Measurements from ENCODE around the gene CRYBA2.

The CRYBA2 gene

DNA sequence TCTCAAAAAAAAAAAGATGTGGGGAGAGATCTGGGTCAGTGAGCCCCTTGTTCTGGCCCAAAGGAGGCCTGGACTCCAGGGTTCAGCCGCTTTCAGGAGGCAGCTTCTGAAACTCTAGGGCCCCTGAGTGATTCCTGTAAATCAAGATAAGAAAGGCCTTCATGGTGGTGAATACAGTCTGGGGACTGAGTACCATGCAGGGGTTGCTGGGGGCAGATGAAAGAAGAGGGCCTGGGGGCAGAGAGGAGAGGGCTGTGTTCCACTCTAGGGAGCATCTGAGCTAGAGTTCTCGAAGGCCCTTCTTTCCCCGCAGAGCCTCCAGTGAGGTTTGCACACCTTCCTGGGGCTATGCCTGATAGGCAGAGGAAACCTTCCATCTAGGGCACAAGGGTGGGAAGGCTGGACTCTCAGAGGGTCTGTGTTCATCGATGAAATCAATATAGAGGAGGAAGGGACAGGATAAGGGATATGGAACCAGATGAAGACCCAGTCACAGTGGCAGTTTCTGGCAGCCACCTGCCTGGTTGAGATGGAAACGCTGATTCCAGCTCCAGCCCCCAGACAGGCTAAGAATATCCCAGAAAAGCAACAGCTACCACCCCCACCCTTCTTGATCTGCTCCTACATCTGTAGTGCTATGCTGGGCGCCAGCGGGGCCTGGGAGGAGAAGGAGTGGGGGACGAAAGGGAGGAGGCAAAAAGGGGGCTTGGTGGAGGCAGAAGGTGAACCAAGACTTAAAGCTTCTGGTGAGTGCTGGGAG, 38.5 kb downstream of the CRYBA2 start:
- Histone ChIP-seq H3K36me3 (ENCODE audit: control insufficient read depth, insufficient read depth, low read length) (no peaks in the 10 kb centered on the region), H3K9ac (ENCODE audit: low read length) (no peak overlapping the region), H3K27me3 (ENCODE audit: control insufficient read depth, insufficient read depth, low read length) (peaks cover 36% of the 10 kb centered on the region), H3K4me1 (ENCODE audit: control insufficient read depth, insufficient read depth, low read length) (no peaks in the 10 kb centered on the region), H3K9me3 (ENCODE audit: control insufficient read depth, low read length) (no peaks in the 10 kb centered on the region), H3K4me3 (ENCODE audit: low read length) (no peak overlapping the region)

DNA sequence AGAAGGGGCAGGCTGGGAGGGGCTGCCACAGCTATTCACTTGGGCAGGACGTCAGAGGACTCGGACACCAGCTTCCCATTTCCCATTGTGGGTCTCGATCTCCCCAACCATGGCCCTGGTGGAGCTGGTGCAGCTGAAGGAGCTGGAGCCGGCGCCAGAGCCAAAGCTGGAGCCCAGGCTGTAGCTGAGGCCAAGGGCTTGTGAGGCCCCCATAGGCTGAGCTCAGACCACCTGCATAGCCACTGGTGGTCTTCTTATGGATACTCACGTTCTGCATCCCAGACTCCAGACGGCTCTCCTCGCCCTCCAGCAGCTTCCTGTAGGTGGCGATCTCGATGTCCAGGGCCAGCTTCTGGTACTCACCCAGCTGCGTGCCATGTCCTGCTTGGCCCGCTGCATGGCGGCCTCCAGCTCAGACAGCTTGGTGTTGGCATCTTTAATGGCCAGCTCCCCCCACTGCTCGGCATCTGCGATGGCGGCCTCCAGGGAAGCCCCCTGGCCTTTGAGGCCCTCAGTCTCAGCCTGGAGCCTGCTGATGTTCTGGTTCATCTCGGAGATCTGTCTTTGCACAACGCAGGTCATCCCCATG, 39.8 kb downstream of the CRYBA2 start:
- H3K9ac ChIP-seq (ENCODE audit: low read length): no peak overlapping the region
- H3K36me3 ChIP-seq (ENCODE audit: control insufficient read depth, insufficient read depth, low read length): no peaks in the 10 kb centered on the region
- peaks cover 27% of the 10 kb centered on the region for H3K27me3 ChIP-seq (ENCODE audit: control insufficient read depth, insufficient read depth, low read length)
- no peaks in the 10 kb centered on the region for H3K9me3 ChIP-seq (ENCODE audit: control insufficient read depth, low read length)
- no peaks in the 10 kb centered on the region for H3K4me1 ChIP-seq (ENCODE audit: control insufficient read depth, insufficient read depth, low read length)
- H3K4me3 ChIP-seq (ENCODE audit: low read length): no peak overlapping the region

DNA sequence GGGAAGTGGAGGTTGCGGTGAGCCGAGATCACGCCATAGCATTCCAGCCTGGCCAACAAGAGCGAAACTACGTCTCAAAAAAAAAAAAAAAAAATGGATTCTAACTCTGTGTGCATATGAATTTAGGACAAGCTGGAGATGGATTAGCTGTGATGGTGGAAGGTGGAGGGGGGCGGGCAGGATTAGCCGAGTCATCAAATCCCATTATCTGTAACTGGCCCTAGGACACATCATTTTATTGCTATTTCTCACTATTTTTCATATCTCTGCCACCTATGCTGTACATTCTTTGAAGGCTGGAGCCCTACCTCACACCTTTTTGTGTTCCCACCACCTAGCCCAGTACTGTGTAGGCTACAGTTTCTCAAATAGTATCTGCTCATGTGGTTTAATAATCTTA, 41.1 kb downstream of the CRYBA2 start:
- Histone ChIP-seq H3K27me3 (ENCODE audit: control insufficient read depth, insufficient read depth, low read length) (peaks cover 14% of the 10 kb centered on the region), H3K4me1 (ENCODE audit: control insufficient read depth, insufficient read depth, low read length) (no peaks in the 10 kb centered on the region), H3K36me3 (ENCODE audit: control insufficient read depth, insufficient read depth, low read length) (no peaks in the 10 kb centered on the region), H3K9ac (ENCODE audit: low read length) (no peak overlapping the region), H3K9me3 (ENCODE audit: control insufficient read depth, low read length) (no peaks in the 10 kb centered on the region), H3K4me3 (ENCODE audit: low read length) (no peak overlapping the region)

DNA sequence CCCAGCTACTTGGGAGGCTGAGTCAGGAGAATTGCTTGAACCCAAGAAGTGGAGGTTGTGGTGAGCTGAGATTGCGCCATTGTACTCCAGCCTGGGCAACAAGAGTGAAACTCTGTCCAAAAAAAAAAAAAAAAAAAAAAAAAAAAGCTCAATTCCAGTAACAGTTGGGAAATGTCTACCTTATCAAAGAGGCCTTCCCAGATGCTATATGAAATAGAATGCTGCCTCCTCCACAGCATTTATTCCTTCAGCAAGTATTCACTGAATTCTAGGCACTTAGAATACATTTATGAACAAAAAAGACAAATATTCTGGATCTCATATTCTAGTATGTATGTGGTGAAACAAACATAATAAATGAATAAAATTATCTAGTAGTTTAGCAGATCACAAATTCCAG, 46.6 kb downstream of the CRYBA2 start:
- Histone ChIP-seq H3K9me3 (ENCODE audit: control insufficient read depth, low read length) (no peaks in the 10 kb centered on the region), H3K36me3 (ENCODE audit: control insufficient read depth, insufficient read depth, low read length) (no peaks in the 10 kb centered on the region), H3K4me3 (ENCODE audit: low read length) (no peak overlapping the region), H3K4me1 (ENCODE audit: control insufficient read depth, insufficient read depth, low read length) (no peaks in the 10 kb centered on the region), H3K9ac (ENCODE audit: low read length) (no peak overlapping the region), H3K27me3 (ENCODE audit: control insufficient read depth, insufficient read depth, low read length) (peaks cover 13% of the 10 kb centered on the region)

DNA sequence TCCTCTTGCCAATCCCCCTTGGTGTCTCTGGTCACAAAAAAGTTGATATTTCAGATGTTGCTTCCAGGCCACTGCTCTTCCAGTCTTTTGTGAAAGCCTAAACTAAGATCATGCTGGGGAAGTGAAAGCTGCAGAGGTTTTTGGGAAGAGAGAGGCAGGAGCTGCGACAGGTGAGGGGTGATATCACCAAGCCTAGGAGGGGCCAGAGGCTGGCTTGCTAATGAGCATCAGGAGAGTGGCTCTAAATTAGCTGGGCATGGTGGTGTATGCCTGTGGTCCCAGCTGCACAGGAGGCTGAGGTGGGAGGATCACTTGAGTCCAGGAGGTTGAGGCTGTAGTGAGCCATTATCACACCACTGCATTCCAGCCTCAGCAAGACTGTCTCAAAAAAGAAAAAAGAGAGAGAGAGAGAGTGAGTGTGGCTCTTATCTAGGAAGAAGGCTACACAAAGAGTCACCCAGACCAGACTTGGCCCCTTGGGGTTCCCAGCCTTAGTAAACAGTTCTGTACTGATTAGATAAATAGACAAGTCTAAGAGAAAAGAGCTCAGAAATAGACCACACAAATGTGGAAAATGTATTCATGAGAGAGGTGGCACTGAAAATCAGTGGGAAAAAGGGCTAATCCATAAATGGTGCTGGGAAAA, 48.3 kb downstream of the CRYBA2 start:
- no peaks in the 10 kb centered on the region for H3K36me3 ChIP-seq (ENCODE audit: control insufficient read depth, insufficient read depth, low read length)
- H3K4me3 ChIP-seq (ENCODE audit: low read length): no peak overlapping the region
- no peak overlapping the region for H3K9ac ChIP-seq (ENCODE audit: low read length)
- H3K27me3 ChIP-seq (ENCODE audit: control insufficient read depth, insufficient read depth, low read length): peaks cover 9% of the 10 kb centered on the region
- H3K4me1 ChIP-seq (ENCODE audit: control insufficient read depth, insufficient read depth, low read length): no peaks in the 10 kb centered on the region
- H3K9me3 ChIP-seq (ENCODE audit: control insufficient read depth, low read length): no peaks in the 10 kb centered on the region
